GM13977 (cell line): ENCODE measurements around the gene ADPRS.

Experiments used
- DNase-seq: peaks from one replicate; pipeline ENCODE4 v3.0.0; 2012; ENCODE audit warnings: low spot score
- CTCF ChIP-seq: IDR thresholded peaks from 2 replicates; pipeline ENCODE4 v1.5.1; 2012; ENCODE audit warnings: mild to moderate bottlenecking, control low read depth; ENCODE audit not compliant: insufficient read depth; ENCODE audit errors: extremely low read depth, missing control alignments
- in situ Hi-C: fragments of 300-500 bp; cut with MboI; formaldehyde crosslinking; loops from one replicate; pipeline ENCODE4 v1.12.0; 2022; ENCODE audit warnings: low sequenced_read_pairs, low pct_unique_long_range_greater_than_20kb, mixed read lengths, inconsistent platforms; ENCODE audit not compliant: unreplicated experiment

Gene ADPRS

GRCh38 chr1:36092798-36093185 lies 4.1 kb downstream of the ADPRS start:
- TF ChIP-seq CTCF = no peak
- in situ Hi-C loops = loop anchor here (10.0 kb wide), 1 partner anchor 92 kb away; no protein-coding TSS in a partner anchor
- no peak for DNase-seq

GRCh38 chr1:36093226-36093625 lies 4.5 kb downstream of the ADPRS start:
- no peak for TF ChIP-seq CTCF
- in situ Hi-C loops = loop anchor here (10.0 kb wide), 1 partner anchor 92 kb away; no protein-coding TSS in a partner anchor
- DNase-seq = no peak

- no peak for TF ChIP-seq CTCF
- no peak for DNase-seq
- in situ Hi-C loops = loop anchor here (10.0 kb wide), 1 partner anchor 91 kb away; no protein-coding TSS in a partner anchor
These were observed 5.2 kb downstream of the ADPRS start for GRCh38 chr1:36093929-36094328.

- DNase-seq = no peak
- in situ Hi-C loops = loop anchor here (10.0 kb wide), 1 partner anchor 90 kb away; no protein-coding TSS in a partner anchor
- TF ChIP-seq CTCF = no peak
These were observed 5.9 kb downstream of the ADPRS start for GRCh38 chr1:36094621-36095061.

- no peak for TF ChIP-seq CTCF
- in situ Hi-C loops = loop anchor here (10.0 kb wide), 1 partner anchor 89 kb away; no protein-coding TSS in a partner anchor
- no peak for DNase-seq
These were observed 7.2 kb downstream of the ADPRS start for GRCh38 chr1:36095760-36096405.

GRCh38 chr1:36096500-36097432 lies 8.1 kb downstream of the ADPRS start:
- in situ Hi-C loops = loop anchor here (10.0 kb wide), 1 partner anchor 88 kb away; no protein-coding TSS in a partner anchor
- no peak for TF ChIP-seq CTCF
- no peak for DNase-seq
